Vein endothelial cell (primary cell): ENCODE data around the gene FAM149B1. TPM values are rescaled to one million over a fixed set of nuclear protein-coding genes. Genes with fewer than 3 reads are reported as not detected.

Source experiments
- small RNA-seq: library from RNA; depleted of rRNA; stranded (forward); fragments of <200 nt; gene quantifications from one replicate; pipeline ENCODE3, GENCODE V24; 2012
- total RNA-seq: library from RNA; depleted of rRNA; stranded (reverse); fragments of >200 nt; gene quantifications from 2 replicates; pipeline ENCODE4 v1.2.3, GENCODE V29; 2012

Gene FAM149B1
- total RNA-seq = 24.0 and 25.2 TPM in 2 replicates

GRCh38 chr10:73167783-73168464, at the start of gene FAM149B1, which contains the start of gene ECD:
TSS of gene FAM149B1 (plus strand) at chr10:73168119. CDS start at chr10:73168340, 221 bp downstream.
TSS of gene ECD (minus strand) at chr10:73168008. CDS start at chr10:73163937, 4,071 bp downstream.

DNA sequence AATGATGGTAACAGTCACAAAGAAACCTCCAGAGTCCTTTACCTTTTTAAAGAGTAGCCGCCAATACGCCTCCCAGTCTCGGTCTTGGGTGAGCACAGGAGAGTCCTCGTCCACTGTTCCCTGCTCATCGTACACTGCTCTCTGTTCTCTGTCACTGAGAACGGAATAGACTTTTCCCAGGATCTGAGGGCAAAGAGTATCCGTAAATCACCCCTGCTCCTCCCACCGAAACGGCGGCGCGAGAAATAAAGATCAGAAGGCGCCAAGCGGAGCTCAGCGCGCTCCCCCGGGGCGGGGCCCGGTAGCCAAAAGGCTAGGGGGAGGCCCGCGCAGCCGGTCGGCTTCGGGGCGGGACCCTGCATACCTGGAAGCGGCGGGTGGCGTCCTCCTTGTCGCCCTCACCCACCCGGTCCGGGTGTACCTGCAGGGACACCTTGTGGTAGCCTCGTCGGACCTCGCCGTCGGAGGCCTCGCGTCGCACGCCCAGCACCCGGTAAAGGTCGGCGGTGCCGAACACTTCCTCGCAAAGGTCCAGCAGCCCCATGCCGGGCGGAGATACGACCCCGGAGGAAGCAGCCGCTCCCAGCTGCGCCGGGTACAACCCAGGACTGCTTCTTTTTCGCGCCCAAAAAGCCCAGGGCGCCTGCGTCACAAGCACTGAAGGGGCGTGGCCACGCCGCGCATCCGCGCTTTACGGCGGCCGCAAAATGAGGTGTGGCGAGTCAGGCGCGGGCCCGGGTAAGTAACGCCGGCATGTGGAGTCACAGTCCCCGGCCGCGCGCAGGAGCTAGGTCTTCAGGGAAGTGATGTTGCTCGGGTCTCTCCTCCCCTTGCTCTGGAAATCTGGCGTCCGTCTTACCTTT, 79.0 kb downstream of the FAM149B1 start, which contains the start of gene DNAJC9:
Gene DNAJC9, minus strand, starts transcription at position 610 of the 863 bp plus-strand sequence. Its CDS starts 66 bp downstream, at position 544.

DNA sequence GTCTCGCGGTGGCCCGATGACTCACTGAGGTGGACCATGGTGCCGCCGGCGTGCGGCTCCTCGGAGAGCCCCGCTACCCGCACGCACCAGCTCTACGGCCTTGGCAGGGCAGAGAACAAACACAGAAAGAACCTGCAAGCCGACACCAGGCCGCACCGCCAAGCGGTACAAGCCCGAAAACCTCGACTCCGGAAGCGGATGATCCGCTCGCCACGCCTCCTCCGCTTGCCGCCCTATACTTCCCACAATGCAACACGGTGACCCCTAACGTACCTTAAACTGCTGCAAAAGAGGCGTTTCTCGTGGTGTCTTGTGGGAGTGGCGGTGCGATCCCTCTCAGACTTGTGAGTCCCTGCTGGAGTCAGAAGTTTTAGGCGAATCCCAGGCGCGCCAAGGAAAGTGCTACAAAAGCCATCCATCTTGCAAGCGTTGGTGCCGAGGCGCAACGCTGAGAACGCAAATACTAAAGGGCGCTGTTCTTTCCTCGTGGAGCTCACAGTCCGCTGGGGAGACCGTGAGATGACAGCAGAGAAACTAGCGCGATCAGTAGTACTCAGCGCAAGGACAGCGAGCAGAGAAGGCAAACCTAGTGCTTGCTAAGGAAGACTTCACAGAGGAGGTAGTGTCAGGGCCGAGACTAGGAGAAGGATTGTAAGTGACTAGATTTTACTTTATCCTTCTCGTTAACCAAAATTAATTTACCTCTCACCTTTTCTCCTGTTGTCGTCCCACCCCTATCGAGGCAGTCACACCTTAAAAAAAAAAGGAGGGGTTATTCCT, 84.7 kb downstream of the FAM149B1 start, which contains the start of gene MRPS16:
Gene MRPS16, minus strand, starts transcription at position 200 of the 780 bp plus-strand sequence. Its CDS starts 162 bp downstream, at position 38.

Small RNAs within 50 kb of the gene (small RNA-seq; reads per million reads assigned to genes)
- not detected for gene RF00019
- not detected for gene RNU6-833P
- gene SNORA11F = 800 reads per million, percentile 99 among the genes with 10 or more reads in this experiment

Other genes with a start within 250 kb of the FAM149B1 start
- not detected in 2 replicates for gene PLA2G12B, start 213.3 kb upstream of the FAM149B1 start, total RNA-seq
- 82.1 and 113 TPM in 2 replicates for gene P4HA1, start 71.3 kb upstream of the FAM149B1 start, total RNA-seq
- gene NUDT13, start 57.7 kb upstream of the FAM149B1 start, total RNA-seq = 1.3 and 2.0 TPM in 2 replicates
- gene ECD, start 111 bp upstream of the FAM149B1 start, total RNA-seq = 38.2 and 53.2 TPM in 2 replicates
- 27.1 and 49.3 TPM in 2 replicates for gene DNAJC9, start 79.1 kb downstream of the FAM149B1 start, total RNA-seq
- 79.4 and 85.3 TPM in 2 replicates for gene MRPS16, start 84.5 kb downstream of the FAM149B1 start, total RNA-seq
- under 0.01 and 0.29 TPM in 2 replicates for gene CFAP70, start 190.7 kb downstream of the FAM149B1 start, total RNA-seq
- gene ANXA7, start 245.9 kb downstream of the FAM149B1 start, total RNA-seq = 91.5 and 120 TPM in 2 replicates